ENCODE data around the gene CASK.

Gene CASK

GRCh38 chrX:41589634-41590270, 333.6 kb downstream of the CASK start:
- in situ Hi-C loops (cut with HindIII; ENCODE audit: low sequenced_read_pairs): no loop called here

GRCh38 chrX:41588271-41588670, 335.1 kb downstream of the CASK start:
- in situ Hi-C loops (cut with HindIII; ENCODE audit: low sequenced_read_pairs): no loop called here

- in situ Hi-C loops (cut with HindIII; ENCODE audit: low sequenced_read_pairs): no loop called here
Observed at GRCh38 chrX:41580423-41581064, 342.8 kb downstream of the CASK start.

- in situ Hi-C loops (cut with HindIII; ENCODE audit: low sequenced_read_pairs): no loop called here
Observed at GRCh38 chrX:41563876-41564275, 359.5 kb downstream of the CASK start.

- in situ Hi-C loops (cut with HindIII; ENCODE audit: low sequenced_read_pairs): no loop called here
Observed at GRCh38 chrX:41561045-41561444, 362.3 kb downstream of the CASK start.

- in situ Hi-C loops (cut with HindIII; ENCODE audit: low sequenced_read_pairs): loop anchor here (10.0 kb wide), 1 partner anchor 295 kb away; no protein-coding TSS in a partner anchor
Observed at GRCh38 chrX:41559235-41560052, 363.9 kb downstream of the CASK start.

GRCh38 chrX:41558531-41558930, 364.8 kb downstream of the CASK start:
- in situ Hi-C loops (cut with HindIII; ENCODE audit: low sequenced_read_pairs): loop anchor here (10.0 kb wide), 1 partner anchor 296 kb away; no protein-coding TSS in a partner anchor

- in situ Hi-C loops (cut with HindIII; ENCODE audit: low sequenced_read_pairs): loop anchor here (10.0 kb wide), 1 partner anchor 298 kb away; no protein-coding TSS in a partner anchor
Observed at GRCh38 chrX:41556958-41557357, 366.4 kb downstream of the CASK start.

- in situ Hi-C loops (cut with HindIII; ENCODE audit: low sequenced_read_pairs): loop anchor here (10.0 kb wide), 1 partner anchor 301 kb away; no protein-coding TSS in a partner anchor
Observed at GRCh38 chrX:41553688-41554087, 369.7 kb downstream of the CASK start.

- in situ Hi-C loops (cut with HindIII; ENCODE audit: low sequenced_read_pairs): no loop called here
Observed at GRCh38 chrX:41548411-41548810, 374.9 kb downstream of the CASK start.

- in situ Hi-C loops (cut with HindIII; ENCODE audit: low sequenced_read_pairs): no loop called here
Observed at GRCh38 chrX:41543668-41544067, 379.7 kb downstream of the CASK start.

GRCh38 chrX:41543025-41543424, 380.3 kb downstream of the CASK start:
- in situ Hi-C loops (cut with HindIII; ENCODE audit: low sequenced_read_pairs): no loop called here

GRCh38 chrX:41542536-41542935, 380.8 kb downstream of the CASK start:
- in situ Hi-C loops (cut with HindIII; ENCODE audit: low sequenced_read_pairs): no loop called here

- in situ Hi-C loops (cut with HindIII; ENCODE audit: low sequenced_read_pairs): no loop called here
Observed at GRCh38 chrX:41542135-41542534, 381.2 kb downstream of the CASK start.

GRCh38 chrX:41541386-41541785, 382.0 kb downstream of the CASK start:
- in situ Hi-C loops (cut with HindIII; ENCODE audit: low sequenced_read_pairs): no loop called here

- in situ Hi-C loops (cut with HindIII; ENCODE audit: low sequenced_read_pairs): no loop called here
Observed at GRCh38 chrX:41538707-41539106, 384.6 kb downstream of the CASK start.

GRCh38 chrX:41530085-41530484, 393.3 kb downstream of the CASK start:
- in situ Hi-C loops (cut with HindIII; ENCODE audit: low sequenced_read_pairs): no loop called here

GRCh38 chrX:41529221-41529620, 394.1 kb downstream of the CASK start:
- in situ Hi-C loops (cut with HindIII; ENCODE audit: low sequenced_read_pairs): no loop called here

- in situ Hi-C loops (cut with HindIII; ENCODE audit: low sequenced_read_pairs): no loop called here
Observed at GRCh38 chrX:41528784-41529183, 394.6 kb downstream of the CASK start.

- in situ Hi-C loops (cut with HindIII; ENCODE audit: low sequenced_read_pairs): no loop called here
Observed at GRCh38 chrX:41526925-41527324, 396.4 kb downstream of the CASK start.

- in situ Hi-C loops (cut with HindIII; ENCODE audit: low sequenced_read_pairs): no loop called here
Observed at GRCh38 chrX:41526271-41526670, 397.1 kb downstream of the CASK start.

GRCh38 chrX:41522671-41523070, 400.7 kb downstream of the CASK start:
- in situ Hi-C loops (cut with HindIII; ENCODE audit: low sequenced_read_pairs): no loop called here

Measured in endothelial cell of hepatic sinusoid (primary cell).